WTC11 (cell line): ENCODE results near the gene CRACR2A. TPM values are rescaled to one million over a fixed set of nuclear protein-coding genes. Genes with fewer than 3 reads are reported as not detected.

Experiments used
- ATAC-seq: fragments of 200-7000 bp; cut with Tn5 transposase; 2 replicates; pipeline ENCODE4 v1.10.0; 2021; ENCODE audit warnings: mild to moderate bottlenecking, moderate library complexity
- CTCF ChIA-PET: fragments of 300-600 bp; sonication (Branson Sonifier 250); formaldehyde crosslinking; loops from one replicate; lab custom pipeline; 2021; ENCODE audit warnings: antibody characterized with exemption; lab: Charles Lee
- POLR2A ChIA-PET: fragments of 350-600 bp; sonication (Branson Sonifier 250); formaldehyde crosslinking; loops from one replicate; lab custom pipeline; 2021; ENCODE audit warnings: antibody characterized with exemption; lab: Charles Lee
- DNase-seq: peaks from one replicate; pipeline ENCODE4 v3.0.0; 2021; ENCODE audit warnings: low spot score
- H3K27ac Mint-ChIP-seq: 2 replicates; pipeline ENCODE4 v1.8.0; 2021; ENCODE audit warnings: mixed read lengths
- H3K27me3 Mint-ChIP-seq: 2 replicates; pipeline ENCODE4 v1.8.0; 2021; ENCODE audit warnings: low read depth, mild to moderate bottlenecking, moderate library complexity, mixed read lengths
- H3K36me3 Mint-ChIP-seq: 2 replicates; pipeline ENCODE4 v1.8.0; 2021; ENCODE audit warnings: mixed read lengths
- H3K4me1 Mint-ChIP-seq: 2 replicates; pipeline ENCODE4 v1.8.0; 2022; ENCODE audit warnings: mixed read lengths
- H3K4me3 Mint-ChIP-seq: 2 replicates; pipeline ENCODE4 v1.8.0; 2021; ENCODE audit warnings: mild to moderate bottlenecking, moderate library complexity, mixed read lengths
- H3K9me3 Mint-ChIP-seq: 2 replicates; pipeline ENCODE4 v1.8.0; 2021; ENCODE audit warnings: mixed read lengths
- E2F5 ChIP-seq: sonication (generic); formaldehyde crosslinking; IDR thresholded peaks from 2 replicates; pipeline ENCODE4 v1.8.1; 2022; ENCODE audit warnings: mild to moderate bottlenecking, moderate library complexity, missing genetic modification reagents
- ELF4 ChIP-seq: sonication (generic); formaldehyde crosslinking; IDR thresholded peaks from 2 replicates; pipeline ENCODE4 v1.8.1; 2022; ENCODE audit warnings: low read depth, mild to moderate bottlenecking, moderate library complexity, missing genetic modification reagents
- FOXP1 ChIP-seq: sonication (generic); formaldehyde crosslinking; IDR thresholded peaks from 2 replicates; pipeline ENCODE4 v1.8.0; 2022; ENCODE audit warnings: missing genetic modification reagents, mild to moderate bottlenecking, moderate library complexity, borderline replicate concordance
- FOXP4 ChIP-seq: sonication (generic); formaldehyde crosslinking; IDR thresholded peaks from 2 replicates; pipeline ENCODE4 v1.8.0; 2022; ENCODE audit warnings: mild to moderate bottlenecking, missing genetic modification reagents
- GTF2I ChIP-seq: fragments of 250-450 bp; sonication (Bioruptor Pico); conservative IDR thresholded peaks from 2 replicates; pipeline ENCODE4 v1.4.0; 2021; ENCODE audit warnings: mild to moderate bottlenecking
- JUN ChIP-seq: sonication (generic); formaldehyde crosslinking; IDR thresholded peaks from 2 replicates; pipeline ENCODE4 v1.8.0; 2023; ENCODE audit warnings: mild to moderate bottlenecking, missing genetic modification reagents
- RELA ChIP-seq: sonication (generic); formaldehyde crosslinking; IDR thresholded peaks from 2 replicates; pipeline ENCODE4 v1.8.1; 2022; ENCODE audit warnings: missing genetic modification reagents, mild to moderate bottlenecking, borderline replicate concordance
- SMAD4 ChIP-seq: sonication (generic); formaldehyde crosslinking; IDR thresholded peaks from 2 replicates; pipeline ENCODE4 v1.8.0; 2022; ENCODE audit warnings: mild to moderate bottlenecking, missing genetic modification reagents
- ZNF671 ChIP-seq: fragments of 250-450 bp; sonication (Bioruptor Pico); IDR thresholded peaks from 2 replicates; pipeline ENCODE4 v1.8.0; 2021; ENCODE audit warnings: mild to moderate bottlenecking
- total RNA-seq: library from RNA; stranded (reverse); gene quantifications from 3 replicates; pipeline ENCODE4 v1.2.3, GENCODE V29; 2021
- TF ChIP-seq, protein P1 (sequence below): fragments of 250-450 bp; sonication (Bioruptor Pico); IDR thresholded peaks from 2 replicates; pipeline ENCODE4 v1.8.0; 2021; ENCODE audit warnings: mild to moderate bottlenecking
- TF ChIP-seq, protein P2 (sequence below): sonication (generic); formaldehyde crosslinking; IDR thresholded peaks from 2 replicates; pipeline ENCODE4 v1.8.0; 2022; ENCODE audit warnings: missing genetic modification reagents
- TF ChIP-seq, protein P3 (sequence below): sonication (generic); formaldehyde crosslinking; IDR thresholded peaks from 2 replicates; pipeline ENCODE4 v1.8.0; 2022; ENCODE audit warnings: mild to moderate bottlenecking, missing genetic modification reagents
- TF ChIP-seq, protein P4 (sequence below): sonication (generic); formaldehyde crosslinking; conservative IDR thresholded peaks from 2 replicates; pipeline ENCODE4 v1.8.1; 2022; ENCODE audit warnings: mild to moderate bottlenecking, missing genetic modification reagents
- TF ChIP-seq, protein P5 (sequence below): sonication (generic); formaldehyde crosslinking; IDR thresholded peaks from 2 replicates; pipeline ENCODE4 v1.8.1; 2023; ENCODE audit warnings: mild to moderate bottlenecking, missing genetic modification reagents
- TF ChIP-seq, protein P6 (sequence below): sonication (generic); formaldehyde crosslinking; conservative IDR thresholded peaks from 2 replicates; pipeline ENCODE4 v1.8.1; 2023; ENCODE audit warnings: mild to moderate bottlenecking, low read depth, missing genetic modification reagents, moderate library complexity

CRACR2A gene
- total RNA-seq, 1 experiment from 2014 or later, result 2.6 TPM

GRCh38 chr12:3632256-3632655, 120.7 kb downstream of the CRACR2A start:
- POLR2A ChIA-PET, result no interaction called here
- H3K27ac Mint-ChIP-seq, result no peak overlapping the region
- H3K9me3 Mint-ChIP-seq, result no peaks in the 10 kb centered on the region
- peaks cover 3% of the 10 kb centered on the region; the same call in 1 of the 2 replicates for H3K27me3 Mint-ChIP-seq
- DNase-seq (no peak), ATAC-seq (no peak)
- TF ChIP-seq, protein P1, sequence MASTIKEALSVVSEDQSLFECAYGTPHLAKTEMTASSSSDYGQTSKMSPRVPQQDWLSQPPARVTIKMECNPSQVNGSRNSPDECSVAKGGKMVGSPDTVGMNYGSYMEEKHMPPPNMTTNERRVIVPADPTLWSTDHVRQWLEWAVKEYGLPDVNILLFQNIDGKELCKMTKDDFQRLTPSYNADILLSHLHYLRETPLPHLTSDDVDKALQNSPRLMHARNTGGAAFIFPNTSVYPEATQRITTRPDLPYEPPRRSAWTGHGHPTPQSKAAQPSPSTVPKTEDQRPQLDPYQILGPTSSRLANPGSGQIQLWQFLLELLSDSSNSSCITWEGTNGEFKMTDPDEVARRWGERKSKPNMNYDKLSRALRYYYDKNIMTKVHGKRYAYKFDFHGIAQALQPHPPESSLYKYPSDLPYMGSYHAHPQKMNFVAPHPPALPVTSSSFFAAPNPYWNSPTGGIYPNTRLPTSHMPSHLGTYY (CRISPR knock-in tag), result no peak
- TF ChIP-seq ZNF671 (CRISPR knock-in tag) (no peak), RELA (no peak)
- TF ChIP-seq, protein P2, sequence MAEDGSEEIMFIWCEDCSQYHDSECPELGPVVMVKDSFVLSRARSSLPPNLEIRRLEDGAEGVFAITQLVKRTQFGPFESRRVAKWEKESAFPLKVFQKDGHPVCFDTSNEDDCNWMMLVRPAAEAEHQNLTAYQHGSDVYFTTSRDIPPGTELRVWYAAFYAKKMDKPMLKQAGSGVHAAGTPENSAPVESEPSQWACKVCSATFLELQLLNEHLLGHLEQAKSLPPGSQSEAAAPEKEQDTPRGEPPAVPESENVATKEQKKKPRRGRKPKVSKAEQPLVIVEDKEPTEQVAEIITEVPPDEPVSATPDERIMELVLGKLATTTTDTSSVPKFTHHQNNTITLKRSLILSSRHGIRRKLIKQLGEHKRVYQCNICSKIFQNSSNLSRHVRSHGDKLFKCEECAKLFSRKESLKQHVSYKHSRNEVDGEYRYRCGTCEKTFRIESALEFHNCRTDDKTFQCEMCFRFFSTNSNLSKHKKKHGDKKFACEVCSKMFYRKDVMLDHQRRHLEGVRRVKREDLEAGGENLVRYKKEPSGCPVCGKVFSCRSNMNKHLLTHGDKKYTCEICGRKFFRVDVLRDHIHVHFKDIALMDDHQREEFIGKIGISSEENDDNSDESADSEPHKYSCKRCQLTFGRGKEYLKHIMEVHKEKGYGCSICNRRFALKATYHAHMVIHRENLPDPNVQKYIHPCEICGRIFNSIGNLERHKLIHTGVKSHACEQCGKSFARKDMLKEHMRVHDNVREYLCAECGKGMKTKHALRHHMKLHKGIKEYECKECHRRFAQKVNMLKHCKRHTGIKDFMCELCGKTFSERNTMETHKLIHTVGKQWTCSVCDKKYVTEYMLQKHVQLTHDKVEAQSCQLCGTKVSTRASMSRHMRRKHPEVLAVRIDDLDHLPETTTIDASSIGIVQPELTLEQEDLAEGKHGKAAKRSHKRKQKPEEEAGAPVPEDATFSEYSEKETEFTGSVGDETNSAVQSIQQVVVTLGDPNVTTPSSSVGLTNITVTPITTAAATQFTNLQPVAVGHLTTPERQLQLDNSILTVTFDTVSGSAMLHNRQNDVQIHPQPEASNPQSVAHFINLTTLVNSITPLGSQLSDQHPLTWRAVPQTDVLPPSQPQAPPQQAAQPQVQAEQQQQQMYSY (CRISPR knock-in tag), result no peak
- CTCF ChIA-PET, result interaction anchor here (1.0 kb wide), 1 partner anchor 298 kb away, joined by 3 read pairs; no protein-coding TSS in a partner anchor
- H3K36me3 Mint-ChIP-seq, result no peaks in the 10 kb centered on the region
- H3K4me3 Mint-ChIP-seq, result no peak overlapping the region
- peaks cover 19% of the 10 kb centered on the region for H3K4me1 Mint-ChIP-seq

DNA sequence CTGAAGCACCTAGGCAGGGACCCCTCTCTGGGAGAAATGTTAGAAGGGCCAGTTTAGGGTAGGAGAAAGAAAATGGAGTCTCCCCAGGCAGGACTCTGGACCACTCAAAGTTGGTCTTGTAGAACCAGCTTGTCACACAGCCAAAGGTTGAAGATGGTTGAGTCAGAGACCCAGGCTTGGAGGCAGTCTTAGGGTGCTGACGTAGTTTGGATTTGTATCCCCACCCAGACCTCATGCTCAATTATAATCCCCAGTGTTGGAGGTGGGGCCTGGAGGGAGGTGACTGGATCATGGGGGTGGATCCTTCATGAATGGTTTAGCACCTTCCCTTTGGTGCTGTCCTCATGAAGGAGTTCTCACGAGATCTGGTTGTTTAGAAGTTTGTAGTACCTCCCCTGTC, 121.2 kb downstream of the CRACR2A start:
- H3K36me3 Mint-ChIP-seq, result no peaks in the 10 kb centered on the region
- DNase-seq (no peak), ATAC-seq (no peak)
- H3K27ac Mint-ChIP-seq, result no peak overlapping the region
- H3K9me3 Mint-ChIP-seq, result no peaks in the 10 kb centered on the region
- CTCF ChIA-PET, result interaction anchor here (1.0 kb wide), 1 partner anchor 297 kb away, joined by 3 read pairs; no protein-coding TSS in a partner anchor
- H3K4me3 Mint-ChIP-seq, result no peak overlapping the region
- TF ChIP-seq, protein P3, sequence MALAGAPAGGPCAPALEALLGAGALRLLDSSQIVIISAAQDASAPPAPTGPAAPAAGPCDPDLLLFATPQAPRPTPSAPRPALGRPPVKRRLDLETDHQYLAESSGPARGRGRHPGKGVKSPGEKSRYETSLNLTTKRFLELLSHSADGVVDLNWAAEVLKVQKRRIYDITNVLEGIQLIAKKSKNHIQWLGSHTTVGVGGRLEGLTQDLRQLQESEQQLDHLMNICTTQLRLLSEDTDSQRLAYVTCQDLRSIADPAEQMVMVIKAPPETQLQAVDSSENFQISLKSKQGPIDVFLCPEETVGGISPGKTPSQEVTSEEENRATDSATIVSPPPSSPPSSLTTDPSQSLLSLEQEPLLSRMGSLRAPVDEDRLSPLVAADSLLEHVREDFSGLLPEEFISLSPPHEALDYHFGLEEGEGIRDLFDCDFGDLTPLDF (CRISPR knock-in tag), result no peak
- no peak for TF ChIP-seq GTF2I (CRISPR knock-in tag)
- no peak for TF ChIP-seq ELF4 (CRISPR knock-in tag)
- TF ChIP-seq JUN (CRISPR knock-in tag), result no peak
- TF ChIP-seq, protein P4, sequence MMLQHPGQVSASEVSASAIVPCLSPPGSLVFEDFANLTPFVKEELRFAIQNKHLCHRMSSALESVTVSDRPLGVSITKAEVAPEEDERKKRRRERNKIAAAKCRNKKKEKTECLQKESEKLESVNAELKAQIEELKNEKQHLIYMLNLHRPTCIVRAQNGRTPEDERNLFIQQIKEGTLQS (CRISPR knock-in tag), result no peak
- no peak for TF ChIP-seq FOXP1 (CRISPR knock-in tag)
- TF ChIP-seq, protein P5, sequence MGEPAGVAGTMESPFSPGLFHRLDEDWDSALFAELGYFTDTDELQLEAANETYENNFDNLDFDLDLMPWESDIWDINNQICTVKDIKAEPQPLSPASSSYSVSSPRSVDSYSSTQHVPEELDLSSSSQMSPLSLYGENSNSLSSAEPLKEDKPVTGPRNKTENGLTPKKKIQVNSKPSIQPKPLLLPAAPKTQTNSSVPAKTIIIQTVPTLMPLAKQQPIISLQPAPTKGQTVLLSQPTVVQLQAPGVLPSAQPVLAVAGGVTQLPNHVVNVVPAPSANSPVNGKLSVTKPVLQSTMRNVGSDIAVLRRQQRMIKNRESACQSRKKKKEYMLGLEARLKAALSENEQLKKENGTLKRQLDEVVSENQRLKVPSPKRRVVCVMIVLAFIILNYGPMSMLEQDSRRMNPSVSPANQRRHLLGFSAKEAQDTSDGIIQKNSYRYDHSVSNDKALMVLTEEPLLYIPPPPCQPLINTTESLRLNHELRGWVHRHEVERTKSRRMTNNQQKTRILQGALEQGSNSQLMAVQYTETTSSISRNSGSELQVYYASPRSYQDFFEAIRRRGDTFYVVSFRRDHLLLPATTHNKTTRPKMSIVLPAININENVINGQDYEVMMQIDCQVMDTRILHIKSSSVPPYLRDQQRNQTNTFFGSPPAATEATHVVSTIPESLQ (CRISPR knock-in tag), result no peak
- H3K27me3 Mint-ChIP-seq, result no peaks in the 10 kb centered on the region
- POLR2A ChIA-PET, result no interaction called here
- peaks cover 14% of the 10 kb centered on the region for H3K4me1 Mint-ChIP-seq

GRCh38 chr12:3631272-3631637, 121.7 kb downstream of the CRACR2A start:
- CTCF ChIA-PET, result no interaction called here
- H3K27me3 Mint-ChIP-seq, result no peaks in the 10 kb centered on the region
- no peak for ATAC-seq
- TF ChIP-seq FOXP4, result no peak
- TF ChIP-seq E2F5 (CRISPR knock-in tag), result no peak
- TF ChIP-seq, protein P6, sequence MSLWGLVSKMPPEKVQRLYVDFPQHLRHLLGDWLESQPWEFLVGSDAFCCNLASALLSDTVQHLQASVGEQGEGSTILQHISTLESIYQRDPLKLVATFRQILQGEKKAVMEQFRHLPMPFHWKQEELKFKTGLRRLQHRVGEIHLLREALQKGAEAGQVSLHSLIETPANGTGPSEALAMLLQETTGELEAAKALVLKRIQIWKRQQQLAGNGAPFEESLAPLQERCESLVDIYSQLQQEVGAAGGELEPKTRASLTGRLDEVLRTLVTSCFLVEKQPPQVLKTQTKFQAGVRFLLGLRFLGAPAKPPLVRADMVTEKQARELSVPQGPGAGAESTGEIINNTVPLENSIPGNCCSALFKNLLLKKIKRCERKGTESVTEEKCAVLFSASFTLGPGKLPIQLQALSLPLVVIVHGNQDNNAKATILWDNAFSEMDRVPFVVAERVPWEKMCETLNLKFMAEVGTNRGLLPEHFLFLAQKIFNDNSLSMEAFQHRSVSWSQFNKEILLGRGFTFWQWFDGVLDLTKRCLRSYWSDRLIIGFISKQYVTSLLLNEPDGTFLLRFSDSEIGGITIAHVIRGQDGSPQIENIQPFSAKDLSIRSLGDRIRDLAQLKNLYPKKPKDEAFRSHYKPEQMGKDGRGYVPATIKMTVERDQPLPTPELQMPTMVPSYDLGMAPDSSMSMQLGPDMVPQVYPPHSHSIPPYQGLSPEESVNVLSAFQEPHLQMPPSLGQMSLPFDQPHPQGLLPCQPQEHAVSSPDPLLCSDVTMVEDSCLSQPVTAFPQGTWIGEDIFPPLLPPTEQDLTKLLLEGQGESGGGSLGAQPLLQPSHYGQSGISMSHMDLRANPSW (CRISPR knock-in tag), result no peak
- no peak for TF ChIP-seq SMAD4
- TF ChIP-seq, all 79 proteins: peak for 0
- Mint-ChIP-seq H3K4me3 (no peak overlapping the region), H3K4me1 (peaks cover 11% of the 10 kb centered on the region), H3K9me3 (no peaks in the 10 kb centered on the region), H3K36me3 (no peaks in the 10 kb centered on the region), H3K27ac (no peak overlapping the region)
- no peak for DNase-seq
- POLR2A ChIA-PET, result no interaction called here
